Measurements from ENCODE around the gene HAO1.

DNA sequence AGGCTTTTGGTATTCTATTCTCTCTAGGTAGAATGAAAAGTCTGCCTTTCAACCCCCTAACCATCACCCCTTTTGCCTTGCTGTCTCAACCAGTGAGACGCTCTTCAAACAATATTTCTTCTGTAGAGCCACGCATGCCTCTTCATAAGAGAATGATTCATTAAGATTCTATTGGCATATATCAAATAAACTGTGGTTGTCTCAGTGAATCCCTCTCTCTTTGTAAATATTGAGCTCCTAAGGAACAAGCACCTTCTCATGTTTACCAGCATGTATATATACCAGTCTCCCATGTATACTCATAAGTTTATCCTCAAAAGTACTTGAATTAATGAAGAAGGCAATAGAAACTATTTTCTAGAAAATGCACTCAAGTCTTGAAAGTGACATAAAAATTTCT, 90.6 kb downstream of the HAO1 start:
- TF ChIP-seq, protein P1, sequence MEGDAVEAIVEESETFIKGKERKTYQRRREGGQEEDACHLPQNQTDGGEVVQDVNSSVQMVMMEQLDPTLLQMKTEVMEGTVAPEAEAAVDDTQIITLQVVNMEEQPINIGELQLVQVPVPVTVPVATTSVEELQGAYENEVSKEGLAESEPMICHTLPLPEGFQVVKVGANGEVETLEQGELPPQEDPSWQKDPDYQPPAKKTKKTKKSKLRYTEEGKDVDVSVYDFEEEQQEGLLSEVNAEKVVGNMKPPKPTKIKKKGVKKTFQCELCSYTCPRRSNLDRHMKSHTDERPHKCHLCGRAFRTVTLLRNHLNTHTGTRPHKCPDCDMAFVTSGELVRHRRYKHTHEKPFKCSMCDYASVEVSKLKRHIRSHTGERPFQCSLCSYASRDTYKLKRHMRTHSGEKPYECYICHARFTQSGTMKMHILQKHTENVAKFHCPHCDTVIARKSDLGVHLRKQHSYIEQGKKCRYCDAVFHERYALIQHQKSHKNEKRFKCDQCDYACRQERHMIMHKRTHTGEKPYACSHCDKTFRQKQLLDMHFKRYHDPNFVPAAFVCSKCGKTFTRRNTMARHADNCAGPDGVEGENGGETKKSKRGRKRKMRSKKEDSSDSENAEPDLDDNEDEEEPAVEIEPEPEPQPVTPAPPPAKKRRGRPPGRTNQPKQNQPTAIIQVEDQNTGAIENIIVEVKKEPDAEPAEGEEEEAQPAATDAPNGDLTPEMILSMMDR (IDR thresholded peaks at IDR 0.05): no peak
- no peak for TF ChIP-seq MXI1 (IDR thresholded peaks at IDR 0.05; ENCODE audit: low read depth, low read length)
- no peak for TF ChIP-seq CHD2 (IDR thresholded peaks at IDR 0.05; ENCODE audit: low read length, partially characterized antibody)

Measured in SK-N-SH (cell line).